Small intestine (tissue), 7 donors: Measurements from ENCODE around the gene JAKMIP1. TPM values are rescaled to one million over a fixed set of nuclear protein-coding genes. Genes with fewer than 3 reads are reported as not detected.

Experiments used
- DNase-seq, 2 donors: peaks; one replicate each; pipeline versions ENCODE4 v3.0.0 to v3.0.0-alpha.2; 2013
- FAIRE-seq: peaks from 2 replicates; lab custom pipeline; 2012; peaks lifted over from hg19 to GRCh38; lab: Jason Lieb, UNC
- H3K27ac ChIP-seq, 3 donors: one replicate each; pipeline ENCODE4 v1.5.1; 2013; ENCODE audit warnings: low read length in 2 of 3, mild to moderate bottlenecking in 2 of 3, control low read depth in 1 of 3, inconsistent platforms in 1 of 3, low read depth in 1 of 3, moderate library complexity in 1 of 3
- H3K27me3 ChIP-seq, 3 donors: one replicate each; pipeline ENCODE4 v1.6.1; 2013; ENCODE audit warnings: low read length in 3 of 3, inconsistent platforms in 1 of 3; ENCODE audit not compliant: control insufficient read depth in 3 of 3, insufficient read depth in 3 of 3
- H3K36me3 ChIP-seq, 3 donors: one replicate each; pipeline ENCODE4 v1.6.1; 2013; ENCODE audit warnings: low read length in 3 of 3, inconsistent platforms in 1 of 3, low read depth in 1 of 3, mild to moderate bottlenecking in 1 of 3, moderate library complexity in 1 of 3; ENCODE audit not compliant: control insufficient read depth in 3 of 3, insufficient read depth in 2 of 3
- H3K4me1 ChIP-seq, 3 donors: one replicate each; pipeline ENCODE4 v1.6.1; 2013; ENCODE audit warnings: low read length in 2 of 3, inconsistent platforms in 1 of 3, low read depth in 1 of 3, mild to moderate bottlenecking in 1 of 3, moderate library complexity in 1 of 3; ENCODE audit not compliant: control insufficient read depth in 3 of 3, insufficient read depth in 2 of 3
- H3K4me3 ChIP-seq, 3 donors: one replicate each; pipeline ENCODE4 v1.5.1; 2013; ENCODE audit warnings: low read length in 3 of 3, control low read depth in 1 of 3, inconsistent platforms in 1 of 3, low read depth in 1 of 3, mild to moderate bottlenecking in 1 of 3, moderate library complexity in 1 of 3
- H3K9me3 ChIP-seq, 2 donors: one replicate each; pipeline ENCODE4 v1.6.1; 2013; ENCODE audit warnings: low read depth in 1 of 2, low read length in 1 of 2; ENCODE audit not compliant: control insufficient read depth in 2 of 2, insufficient read depth in 1 of 2
- WGBS, 3 donors: extraction: QIAGEN DNeasy Blood & Tissue Kit; methylation state at CpG; one replicate each; pipeline ENCODE4 v1.1.7; 2013; 5-methylcytosine and 5-hydroxymethylcytosine counted together
- polyA plus RNA-seq, 4 donors: library from polyadenylated mRNA; stranded (reverse) in 3 of 4; unstranded in 1 of 4; fragments of 200-250 nt in 3 of 4; fragments of 120-200 nt in 1 of 4; gene quantifications; one replicate each; pipeline versions ENCODE4 v1.2.1 to v1.2.3, GENCODE V29; 2013
- donor health status: healthy with polysubstance abuse.
- donor health status: control.
- donor health status: control.
- donor health status: Bipolar disorder and iron deficiency.
- donor health status: healthy.

The JAKMIP1 gene
- polyA plus RNA-seq, 4 donors: 0.25 to 1.8 (median 1.0) TPM

DNA sequence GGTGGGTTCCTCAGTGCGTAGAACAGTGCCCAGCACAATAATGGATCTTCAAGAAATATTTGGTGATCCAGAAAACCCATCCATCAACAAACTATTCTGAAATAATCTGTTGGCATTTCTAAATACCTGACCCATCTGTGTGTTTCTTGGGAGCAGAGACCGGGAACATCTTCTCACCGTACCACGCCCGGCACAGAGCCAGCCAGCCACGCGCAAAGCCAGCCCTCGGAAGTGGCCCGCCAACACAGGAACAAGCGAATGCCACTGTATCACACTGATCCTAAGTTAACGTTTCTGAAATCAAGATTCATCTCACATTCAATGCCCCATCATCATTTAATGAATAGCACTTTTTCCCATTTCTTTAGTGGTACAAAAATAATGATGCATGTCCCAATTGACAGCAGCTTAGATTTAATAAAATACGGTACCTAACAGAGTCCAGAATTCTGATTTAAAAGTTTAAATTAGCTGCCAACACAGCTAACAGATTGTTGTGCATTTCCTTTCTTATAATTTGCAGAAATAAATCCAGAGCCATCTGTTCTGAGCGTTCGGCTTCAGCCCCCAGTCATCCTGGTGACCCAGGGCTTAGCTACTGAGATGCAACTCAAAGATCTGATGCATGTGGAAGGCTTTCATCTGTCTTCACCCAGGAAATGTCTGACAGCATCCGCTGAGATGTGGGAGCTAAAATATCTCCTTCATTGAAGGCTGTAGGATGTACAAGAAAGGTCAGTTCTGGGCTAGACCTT lies 44.2 kb downstream of the JAKMIP1 start:
- H3K4me3 ChIP-seq: no peak overlapping the region
- no peaks in the 10 kb centered on the region for H3K9me3 ChIP-seq
- no peaks in the 10 kb centered on the region for H3K36me3 ChIP-seq
- WGBS, 3 donors: 90 to 93% (median 93%) methylated on average over 15 of the region's 15 CpGs
- DNase-seq (no peak), FAIRE-seq (no peak)
- H3K27me3 ChIP-seq: peaks cover 0 to 3% (median 0%) of the 10 kb centered on the region in 3 donors
- no peaks in the 10 kb centered on the region for H3K4me1 ChIP-seq
- no peak overlapping the region for H3K27ac ChIP-seq

DNA sequence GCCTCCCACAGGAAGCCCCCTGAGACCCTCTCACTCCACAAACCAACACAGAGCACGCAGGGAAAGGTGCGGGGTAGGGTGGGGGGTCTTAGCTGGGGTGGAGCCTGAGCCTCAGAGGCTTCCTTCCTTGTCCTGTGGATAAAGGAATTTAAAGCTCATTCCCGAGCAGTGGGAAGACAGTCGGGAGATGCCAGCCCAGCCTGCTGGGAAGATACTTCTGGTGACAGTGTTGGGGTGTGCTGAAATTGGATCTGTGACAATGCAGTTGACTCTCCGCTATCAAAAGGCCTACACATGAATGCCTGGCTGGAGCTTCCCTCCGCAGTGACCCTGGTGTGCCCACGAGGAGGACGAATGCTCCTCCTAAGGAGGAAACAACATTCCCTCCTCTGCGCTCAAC lies 45.5 kb downstream of the JAKMIP1 start:
- Histone ChIP-seq H3K27me3 (peaks cover 0 to 3% (median 0%) of the 10 kb centered on the region in 3 donors), H3K4me3 (no peak overlapping the region), H3K9me3 (no peaks in the 10 kb centered on the region), H3K4me1 (no peaks in the 10 kb centered on the region), H3K36me3 (no peaks in the 10 kb centered on the region), H3K27ac (no peak overlapping the region)
- 41 to 55% (median 50%) methylated on average over 9 of the region's 9 CpGs for WGBS, 3 donors
- FAIRE-seq (no peak), DNase-seq (no peak)

DNA sequence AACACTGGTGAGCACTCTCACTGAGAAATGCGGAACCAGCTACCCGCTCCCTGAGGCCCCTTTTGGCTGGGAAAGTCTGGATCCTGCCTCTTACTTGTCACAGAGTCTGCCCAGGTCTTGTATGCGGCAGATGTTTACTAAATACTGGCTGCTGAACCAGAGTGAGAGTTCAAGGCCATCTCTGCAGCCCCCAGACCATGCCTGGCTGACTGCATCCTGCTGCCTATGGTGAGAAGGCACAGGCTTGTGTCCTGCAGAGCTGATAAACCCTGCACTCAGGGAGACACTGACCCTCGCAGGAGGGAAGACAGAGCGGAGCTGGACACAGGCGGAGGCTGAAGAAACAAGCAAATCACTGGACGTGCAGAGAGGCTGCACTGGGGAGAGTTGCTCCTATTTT lies 46.5 kb downstream of the JAKMIP1 start:
- FAIRE-seq (no peak), DNase-seq (no peak)
- Histone ChIP-seq H3K27ac (no peak overlapping the region), H3K4me3 (no peak overlapping the region), H3K9me3 (no peaks in the 10 kb centered on the region), H3K36me3 (no peaks in the 10 kb centered on the region), H3K27me3 (peaks cover 0 to 3% (median 0%) of the 10 kb centered on the region in 3 donors), H3K4me1 (no peaks in the 10 kb centered on the region)
- WGBS, 3 donors: 57 to 66% (median 60%) methylated on average over 7 of the region's 7 CpGs

DNA sequence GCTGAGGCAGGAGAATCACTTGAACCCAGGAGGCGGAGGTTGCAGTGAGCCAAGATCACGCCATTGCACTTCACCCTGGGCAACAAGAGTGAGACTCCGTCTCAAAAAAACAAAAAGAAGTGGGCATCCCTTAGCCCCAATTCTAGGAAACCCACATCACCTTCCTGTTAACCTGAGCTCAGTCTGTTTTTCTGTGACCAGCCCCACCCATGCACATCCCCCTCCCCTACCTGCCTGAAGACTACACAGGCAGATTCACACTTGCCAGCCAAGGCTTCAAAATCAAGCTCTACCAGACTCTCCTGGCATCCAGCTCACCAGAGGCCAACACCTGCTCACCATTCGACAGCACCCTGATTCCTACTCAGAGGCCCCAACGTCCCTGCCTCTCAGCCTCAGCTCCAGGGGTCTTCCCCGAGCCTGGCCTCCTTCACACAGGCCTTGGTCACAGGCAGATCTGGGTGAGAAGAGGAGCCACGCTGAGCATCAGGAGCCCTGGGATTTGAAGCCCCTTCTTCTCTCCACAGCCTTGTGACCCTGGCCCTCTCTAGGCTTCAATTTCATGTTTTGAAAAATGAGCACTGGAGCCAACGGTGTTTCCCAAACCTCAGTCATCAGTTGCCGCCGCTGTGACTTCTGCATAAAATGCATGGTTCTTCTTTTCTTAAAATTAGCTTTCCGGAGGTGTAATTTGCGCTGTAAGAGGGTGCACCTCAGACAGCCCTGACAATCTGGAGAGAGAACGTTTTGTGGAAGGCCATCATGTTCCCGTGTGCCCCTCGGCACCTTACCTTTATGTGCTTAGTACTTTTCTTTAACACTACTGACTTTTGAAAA lies 47.3 kb downstream of the JAKMIP1 start:
- 78 to 84% (median 81%) methylated on average over 15 of the region's 15 CpGs for WGBS, 3 donors
- DNase-seq: no peak
- no peaks in the 10 kb centered on the region for H3K4me1 ChIP-seq
- H3K9me3 ChIP-seq: no peaks in the 10 kb centered on the region
- no peak overlapping the region for H3K27ac ChIP-seq
- FAIRE-seq: no peak
- H3K27me3 ChIP-seq: peaks cover 0 to 3% (median 0%) of the 10 kb centered on the region in 3 donors
- no peak overlapping the region for H3K4me3 ChIP-seq
- no peaks in the 10 kb centered on the region for H3K36me3 ChIP-seq

DNA sequence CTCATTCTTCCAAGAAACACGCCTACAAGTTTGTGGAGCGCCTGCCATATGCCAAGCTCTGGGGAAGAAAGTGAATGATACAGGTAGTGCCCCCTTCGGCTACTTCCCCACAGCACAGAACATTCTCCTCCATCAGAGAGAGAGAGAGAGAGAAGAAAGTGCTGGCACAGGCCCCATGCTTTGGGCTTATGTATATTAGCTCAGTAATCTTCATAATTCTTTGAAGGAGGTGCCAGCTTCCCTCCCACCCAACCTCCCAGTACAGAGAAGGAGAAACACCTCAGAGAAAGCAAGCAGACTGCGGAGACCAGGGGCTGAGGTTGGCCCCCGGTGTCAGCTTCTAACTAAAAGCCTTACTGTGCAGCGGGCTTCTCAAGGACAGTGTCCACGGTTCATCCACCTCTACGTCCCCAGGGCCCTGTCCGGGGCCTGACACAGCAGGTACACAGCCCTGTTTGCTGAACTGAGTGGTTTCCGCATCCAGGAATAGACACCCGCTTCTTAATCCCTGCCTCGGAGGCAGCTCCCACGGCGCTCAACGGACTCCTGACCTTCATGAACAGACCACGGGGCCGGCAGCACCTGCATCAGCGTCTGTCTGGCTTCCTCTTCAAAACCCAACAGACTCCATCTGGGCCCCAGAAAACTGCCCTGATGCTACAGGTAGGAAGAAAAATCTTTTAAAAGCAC lies 50.2 kb downstream of the JAKMIP1 start:
- Histone ChIP-seq H3K27ac (no peak overlapping the region), H3K4me1 (no peaks in the 10 kb centered on the region), H3K9me3 (no peaks in the 10 kb centered on the region), H3K27me3 (no peaks in the 10 kb centered on the region), H3K4me3 (no peak overlapping the region), H3K36me3 (no peaks in the 10 kb centered on the region)
- FAIRE-seq (no peak), DNase-seq (no peak)
- 81 to 89% (median 85%) methylated on average over 18 of the region's 18 CpGs for WGBS, 3 donors

DNA sequence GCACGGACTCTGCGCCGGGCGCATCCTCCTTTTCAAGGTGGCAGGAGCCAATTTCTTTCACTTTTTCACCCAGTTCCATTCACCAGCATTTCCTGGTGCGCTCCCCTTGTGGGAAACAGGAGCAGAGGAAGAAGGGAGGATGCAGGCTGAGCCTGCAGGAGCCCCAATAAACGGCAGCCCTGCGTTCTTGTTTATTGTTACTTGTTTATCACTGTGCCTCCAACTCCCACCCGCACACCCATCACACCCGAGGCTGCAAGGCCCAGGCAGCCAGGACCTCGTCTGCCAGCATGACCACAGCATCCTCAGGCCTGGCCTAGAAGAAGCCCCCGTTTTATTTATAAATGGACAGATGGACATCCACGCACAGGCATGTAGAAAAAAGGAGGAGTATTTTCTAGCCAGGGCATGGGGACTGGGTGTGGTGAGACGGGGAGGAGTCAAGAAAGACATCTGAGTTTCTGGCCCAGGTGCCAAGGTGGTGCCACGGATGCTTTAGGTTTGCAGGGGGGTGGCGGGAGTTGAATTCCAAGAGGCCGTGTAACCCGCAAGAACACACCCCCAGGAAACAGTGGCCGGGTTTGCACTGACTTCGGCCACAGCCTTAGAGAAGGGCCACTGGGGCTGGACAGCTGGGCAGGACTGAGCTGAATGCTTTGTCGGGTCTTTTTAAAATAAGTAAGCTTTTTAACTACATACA lies 51.7 kb downstream of the JAKMIP1 start:
- Histone ChIP-seq H3K36me3 (no peaks in the 10 kb centered on the region), H3K4me3 (no peak overlapping the region), H3K9me3 (no peaks in the 10 kb centered on the region), H3K4me1 (no peaks in the 10 kb centered on the region), H3K27ac (no peak overlapping the region), H3K27me3 (no peaks in the 10 kb centered on the region)
- DNase-seq (no peak), FAIRE-seq (no peak)
- WGBS, 3 donors: 74 to 78% (median 78%) methylated on average over 20 of the region's 20 CpGs

DNA sequence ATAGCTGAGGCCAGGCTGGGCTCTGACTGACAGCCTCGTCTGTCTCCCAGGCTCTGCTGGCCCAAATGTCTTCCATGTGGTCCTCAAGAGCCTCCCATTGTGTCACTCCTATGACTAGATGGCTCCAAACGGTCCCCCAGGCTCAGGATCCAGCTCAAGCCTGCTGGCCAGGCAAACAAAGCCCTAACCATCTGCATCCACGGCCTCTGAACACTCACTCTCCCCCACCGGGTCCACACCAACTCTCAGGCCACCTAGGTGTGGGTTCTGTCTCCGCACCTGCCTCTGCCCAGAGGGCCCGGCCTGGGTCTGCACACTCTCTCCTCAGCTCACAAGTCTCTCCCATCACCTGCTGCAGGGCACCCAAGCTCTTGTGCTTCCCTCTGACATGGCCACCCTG lies 52.9 kb downstream of the JAKMIP1 start:
- 59 to 79% (median 68%) methylated on average over 6 of the region's 6 CpGs for WGBS, 3 donors
- H3K4me1 ChIP-seq: no peaks in the 10 kb centered on the region
- no peaks in the 10 kb centered on the region for H3K9me3 ChIP-seq
- no peak overlapping the region for H3K4me3 ChIP-seq
- no peaks in the 10 kb centered on the region for H3K27me3 ChIP-seq
- FAIRE-seq (no peak), DNase-seq (no peak)
- no peaks in the 10 kb centered on the region for H3K36me3 ChIP-seq
- no peak overlapping the region for H3K27ac ChIP-seq
